PC-3 (cell line): ENCODE data around the gene AHNAK2. TPM values are rescaled to one million over a fixed set of nuclear protein-coding genes. Genes with fewer than 3 reads are reported as not detected.

ENCODE experiments used
- ATAC-seq: fragments of 200-7000 bp; cut with Tn5 transposase; 2 replicates; pipeline ENCODE4 v1.9.1; 2020; ENCODE audit warnings: mild to moderate bottlenecking, moderate library complexity
- BruUV-seq: library from RNA; stranded (reverse); fragments of 400-500 nt; replicated peaks from 2 replicates; lab custom pipeline; 2021; lab: Mats Ljungman, UMichigan
- CTCF ChIA-PET: fragments of 300-600 bp; sonication (Branson Sonifier 250); formaldehyde crosslinking; loops from one replicate; lab custom pipeline; 2022; ENCODE audit warnings: antibody characterized with exemption; lab: Charles Lee
- POLR2A ChIA-PET: fragments of 300-600 bp; sonication (Branson Sonifier 250); formaldehyde crosslinking; loops from one replicate; lab custom pipeline; 2022; ENCODE audit warnings: antibody characterized with exemption; ENCODE audit not compliant: unreplicated experiment; lab: Charles Lee
- DNase-seq: peaks from one replicate; pipeline ENCODE4 v3.0.0-alpha.2; 2015
- H2AFZ ChIP-seq: fragments of 300-600 bp; sonication (generic); 2 replicates; pipeline ENCODE4 v1.6.0; 2016; ENCODE audit warnings: antibody characterized with exemption, low read length
- H3F3A ChIP-seq: fragments of 300-600 bp; sonication (generic); one replicate; pipeline ENCODE4 v1.6.0; 2017; ENCODE audit warnings: antibody characterized with exemption, low read length, control low read depth, mild to moderate bottlenecking; ENCODE audit not compliant: unreplicated experiment
- H3K27ac ChIP-seq: fragments of 300-600 bp; sonication (generic); 2 replicates; pipeline ENCODE4 v1.5.1; 2016; ENCODE audit warnings: mild to moderate bottlenecking, low read length
- H3K27me3 ChIP-seq: fragments of 300-600 bp; sonication (generic); 2 replicates; pipeline ENCODE4 v1.6.1; 2016; ENCODE audit warnings: low read length, mixed read lengths
- H3K36me3 ChIP-seq: fragments of 300-600 bp; sonication (generic); 2 replicates; pipeline ENCODE4 v1.6.1; 2016; ENCODE audit warnings: low read depth, mixed run types, low read length, mixed read lengths
- H3K4me1 ChIP-seq: fragments of 300-600 bp; sonication (generic); 2 replicates; pipeline ENCODE4 v1.5.1; 2016; ENCODE audit warnings: low read length; ENCODE audit not compliant: insufficient read depth
- H3K4me2 ChIP-seq: fragments of 300-600 bp; sonication (generic); 2 replicates; pipeline ENCODE4 v1.6.0; 2016; ENCODE audit warnings: low read length
- H3K4me3 ChIP-seq: fragments of 300-600 bp; sonication (generic); 2 replicates; pipeline ENCODE4 v1.5.1; 2016; ENCODE audit warnings: mild to moderate bottlenecking, low read length, mixed read lengths
- H3K79me2 ChIP-seq: fragments of 300-600 bp; sonication (generic); 2 replicates; pipeline ENCODE4 v1.6.1; 2017; ENCODE audit warnings: low read length, mixed read lengths
- H3K9ac ChIP-seq: fragments of 300-600 bp; sonication (generic); 2 replicates; pipeline ENCODE4 v1.6.0; 2016; ENCODE audit warnings: mild to moderate bottlenecking, low read length
- H3K9me2 ChIP-seq: fragments of 300-600 bp; sonication (generic); replicated peaks from 2 replicates; pipeline ENCODE4 v1.6.1; 2016; ENCODE audit warnings: mixed run types, low read length, mixed read lengths
- H3K9me3 ChIP-seq: fragments of 300-600 bp; sonication (generic); 2 replicates; pipeline ENCODE4 v1.6.1; 2016; ENCODE audit warnings: low read length, mixed read lengths
- H4K20me1 ChIP-seq: fragments of 300-600 bp; sonication (generic); 2 replicates; pipeline ENCODE4 v1.6.1; 2016; ENCODE audit warnings: low read length, mixed read lengths
- CTCF ChIP-seq: fragments of 300-600 bp; sonication (generic); conservative IDR thresholded peaks from 2 replicates; pipeline ENCODE4 v1.5.1; 2017; ENCODE audit warnings: antibody characterized with exemption, low read depth, mild to moderate bottlenecking, low read length
- EZH2 ChIP-seq: fragments of 300-600 bp; sonication (generic); IDR thresholded peaks from one replicate; pipeline ENCODE4 v1.6.1; 2017; ENCODE audit warnings: antibody characterized with exemption, mild to moderate bottlenecking, low read length; ENCODE audit not compliant: unreplicated experiment
- EZH2phosphoT487 ChIP-seq: fragments of 300-600 bp; sonication (generic); IDR thresholded peaks from 2 replicates; pipeline ENCODE4 v1.6.1; 2018; ENCODE audit warnings: mild to moderate bottlenecking, antibody characterized with exemption, low read length, borderline replicate concordance
- intact Hi-C: fragments of 100-400 bp; cut with micrococcal nuclease; formaldehyde crosslinking; loops from 2 replicates; pipeline ENCODE4 v1.9.0; 2023
- total RNA-seq: library from RNA; depleted of rRNA; stranded (reverse); fragments of >200 nt; gene quantifications from 2 replicates; pipeline ENCODE4 v1.2.3, GENCODE V29; 2014

AHNAK2 gene
- total RNA-seq, 1 experiment from 2014 or later, result 25.0 TPM

DNA sequence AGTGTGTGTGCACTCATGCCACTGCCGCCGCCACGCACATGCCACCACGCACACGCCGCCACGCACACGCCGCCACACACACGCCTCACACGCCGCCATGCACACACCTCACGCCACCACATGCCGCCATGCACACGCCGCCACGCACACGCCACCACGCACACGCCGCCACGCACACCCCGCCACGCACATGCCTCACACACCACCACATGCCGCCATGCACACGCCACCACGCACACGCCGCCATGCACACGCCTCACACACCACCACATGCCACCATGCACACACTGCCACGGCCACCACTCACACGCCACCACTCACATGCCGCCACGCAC, 13.7 kb upstream of the AHNAK2 start:
- DNase-seq, result no peak
- H3K4me3 ChIP-seq, result no peak overlapping the region
- BruUV-seq, result no TSS peak

GRCh38 chr14:104989951-104990303, 11.8 kb upstream of the AHNAK2 start:
- H4K20me1 ChIP-seq, result no peaks in the 10 kb centered on the region
- H3K27me3 ChIP-seq, result no peaks in the 10 kb centered on the region
- ATAC-seq (no peak), DNase-seq (no peak)
- no peak overlapping the region for H2AFZ ChIP-seq
- peaks cover 13% of the 10 kb centered on the region for H3K4me1 ChIP-seq
- no peaks in the 10 kb centered on the region for H3F3A ChIP-seq
- no peak overlapping the region for H3K27ac ChIP-seq
- no peak overlapping the region for H3K9ac ChIP-seq
- H3K36me3 ChIP-seq, result 0 out of 2 replicates have a peak, but pooled peaks cover 3% of the 10 kb centered on the region
- CTCF ChIA-PET, result no interaction called here
- H3K79me2 ChIP-seq, result peaks cover 15% of the 10 kb centered on the region
- H3K9me3 ChIP-seq, result no peaks in the 10 kb centered on the region
- no peak overlapping the region for H3K4me3 ChIP-seq
- BruUV-seq, result no TSS peak
- POLR2A ChIA-PET, result no interaction called here
- H3K9me2 ChIP-seq, result no peaks in the 10 kb centered on the region
- H3K4me2 ChIP-seq, result no peak overlapping the region
- intact Hi-C loops, result no loop called here
- TF ChIP-seq CTCF (no peak), EZH2phosphoT487 (no peak), EZH2 (no peak)

More for the DNA sequence above, 13.7 kb upstream of the AHNAK2 start:
- Histone ChIP-seq H3K79me2 (peaks cover 5% of the 10 kb centered on the region), H2AFZ (no peak overlapping the region), H3K9me2 (no peaks in the 10 kb centered on the region), H3F3A (no peaks in the 10 kb centered on the region), H3K27ac (no peak overlapping the region), H3K4me2 (no peak overlapping the region), H3K27me3 (no peaks in the 10 kb centered on the region), H3K9me3 (no peaks in the 10 kb centered on the region), H4K20me1 (no peaks in the 10 kb centered on the region), H3K9ac (no peak overlapping the region), H3K36me3 (0 out of 2 replicates have a peak, but pooled peaks cover 4% of the 10 kb centered on the region), H3K4me1 (peaks cover 4% of the 10 kb centered on the region; the same call in 1 of the 2 replicates)
- intact Hi-C loops, result no loop called here
- CTCF ChIA-PET, result no interaction called here
- TF ChIP-seq CTCF (no peak), EZH2phosphoT487 (no peak), EZH2 (no peak)
- POLR2A ChIA-PET, result no interaction called here
- ATAC-seq, result no peak

- intact Hi-C loops, result no loop called here
- POLR2A ChIA-PET, result no interaction called here
These were observed 11.2 kb upstream of the AHNAK2 start for GRCh38 chr14:104989236-104989950.

More at GRCh38 chr14:104989236-104989950, 11.2 kb upstream of the AHNAK2 start:
- ATAC-seq, result no peak
- Histone ChIP-seq H3K79me2 (peaks cover 15% of the 10 kb centered on the region), H3K9ac (no peak overlapping the region), H3K4me2 (no peak overlapping the region), H3K36me3 (no peaks in the 10 kb centered on the region), H3K9me3 (no peaks in the 10 kb centered on the region), H3K4me1 (peaks cover 13% of the 10 kb centered on the region), H2AFZ (no peak overlapping the region), H3F3A (no peaks in the 10 kb centered on the region), H3K9me2 (no peaks in the 10 kb centered on the region), H3K4me3 (no peak overlapping the region), H3K27ac (no peak overlapping the region), H3K27me3 (no peaks in the 10 kb centered on the region), H4K20me1 (no peaks in the 10 kb centered on the region)
- DNase-seq, result no peak
- BruUV-seq, result no TSS peak
- CTCF ChIA-PET, result no interaction called here
- TF ChIP-seq CTCF (no peak), EZH2phosphoT487 (no peak), EZH2 (no peak)
